ENCODE data around the gene EIPR1.

The EIPR1 gene

DNA sequence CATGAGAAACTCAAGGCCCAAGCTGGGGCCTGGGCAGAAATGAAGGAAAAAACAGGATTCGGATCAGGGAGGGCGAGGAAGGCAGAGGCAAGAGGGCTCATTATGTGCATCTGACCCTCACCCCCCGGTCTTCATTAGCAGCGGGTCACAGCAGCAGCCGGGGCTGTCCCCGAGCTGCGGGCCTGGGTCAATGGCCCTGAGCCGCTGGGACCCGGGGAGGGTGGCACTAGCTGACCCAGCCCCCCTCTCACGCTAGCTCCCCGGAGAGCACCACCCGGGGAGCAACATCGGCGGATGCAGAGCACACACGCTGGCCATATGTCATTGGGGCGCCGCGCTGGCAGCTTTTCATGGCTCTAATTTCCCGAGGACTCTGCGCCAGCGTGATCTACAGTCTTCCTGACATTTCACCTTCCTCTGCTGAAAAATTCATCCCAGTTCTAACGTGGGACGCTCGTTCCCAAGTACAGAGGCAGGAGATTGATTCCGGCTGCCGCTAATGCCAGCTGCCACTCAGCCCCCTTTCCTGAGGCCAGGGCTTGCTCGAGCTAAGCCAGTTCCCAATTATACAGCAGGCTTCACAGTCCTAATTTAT, 63.7 kb downstream of the EIPR1 start:
- POLR2A ChIA-PET = no interaction called here
- DNase-seq (ENCODE audit: extremely low spot score) = no peak
- TF ChIP-seq, protein P1, sequence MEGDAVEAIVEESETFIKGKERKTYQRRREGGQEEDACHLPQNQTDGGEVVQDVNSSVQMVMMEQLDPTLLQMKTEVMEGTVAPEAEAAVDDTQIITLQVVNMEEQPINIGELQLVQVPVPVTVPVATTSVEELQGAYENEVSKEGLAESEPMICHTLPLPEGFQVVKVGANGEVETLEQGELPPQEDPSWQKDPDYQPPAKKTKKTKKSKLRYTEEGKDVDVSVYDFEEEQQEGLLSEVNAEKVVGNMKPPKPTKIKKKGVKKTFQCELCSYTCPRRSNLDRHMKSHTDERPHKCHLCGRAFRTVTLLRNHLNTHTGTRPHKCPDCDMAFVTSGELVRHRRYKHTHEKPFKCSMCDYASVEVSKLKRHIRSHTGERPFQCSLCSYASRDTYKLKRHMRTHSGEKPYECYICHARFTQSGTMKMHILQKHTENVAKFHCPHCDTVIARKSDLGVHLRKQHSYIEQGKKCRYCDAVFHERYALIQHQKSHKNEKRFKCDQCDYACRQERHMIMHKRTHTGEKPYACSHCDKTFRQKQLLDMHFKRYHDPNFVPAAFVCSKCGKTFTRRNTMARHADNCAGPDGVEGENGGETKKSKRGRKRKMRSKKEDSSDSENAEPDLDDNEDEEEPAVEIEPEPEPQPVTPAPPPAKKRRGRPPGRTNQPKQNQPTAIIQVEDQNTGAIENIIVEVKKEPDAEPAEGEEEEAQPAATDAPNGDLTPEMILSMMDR (IDR thresholded peaks at IDR 0.05; ENCODE audit: control extremely low read depth, extremely low read depth, low read depth, missing control alignments) = no peak
- CTCF ChIA-PET = interaction anchor here (1.3 kb wide), 1 partner anchor 10 kb away, joined by 4 read pairs; no protein-coding TSS in a partner anchor

DNA sequence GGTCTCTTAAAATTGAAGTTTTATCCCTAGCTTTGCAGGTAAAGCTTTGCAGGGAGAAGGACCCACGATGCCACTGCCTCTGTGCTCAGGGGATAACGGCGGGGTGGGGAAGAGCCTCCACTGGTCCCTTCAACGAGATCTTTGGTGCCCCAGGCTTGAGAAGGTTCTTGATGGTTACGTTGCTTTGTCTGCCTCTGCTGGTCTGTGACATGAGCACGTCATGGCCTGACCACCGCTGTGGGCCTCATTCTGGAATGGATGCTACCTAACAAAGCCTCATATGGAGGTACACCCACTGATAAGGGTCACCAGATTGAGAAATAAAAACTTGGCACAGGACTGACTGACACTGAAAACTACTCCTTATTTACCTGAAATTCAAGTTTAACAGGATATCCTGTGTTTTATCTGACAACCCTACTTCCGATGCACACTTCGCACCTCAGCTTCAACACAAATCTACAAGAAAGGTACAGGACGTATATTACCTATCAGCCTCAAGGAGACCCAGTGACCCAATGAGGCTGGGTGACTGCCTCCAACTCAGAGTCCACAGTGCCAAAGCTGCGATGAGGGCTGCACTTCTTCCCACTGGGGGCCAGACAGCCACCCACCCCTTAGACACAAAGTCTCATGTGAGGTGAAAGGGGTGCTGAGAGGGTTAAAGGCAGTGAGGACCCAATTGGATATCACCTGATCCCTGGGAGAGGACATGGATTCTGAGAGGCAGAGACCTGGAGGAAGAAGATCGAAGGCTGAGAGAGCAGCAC, 64.9 kb downstream of the EIPR1 start:
- CTCF ChIA-PET = no interaction called here

DNA sequence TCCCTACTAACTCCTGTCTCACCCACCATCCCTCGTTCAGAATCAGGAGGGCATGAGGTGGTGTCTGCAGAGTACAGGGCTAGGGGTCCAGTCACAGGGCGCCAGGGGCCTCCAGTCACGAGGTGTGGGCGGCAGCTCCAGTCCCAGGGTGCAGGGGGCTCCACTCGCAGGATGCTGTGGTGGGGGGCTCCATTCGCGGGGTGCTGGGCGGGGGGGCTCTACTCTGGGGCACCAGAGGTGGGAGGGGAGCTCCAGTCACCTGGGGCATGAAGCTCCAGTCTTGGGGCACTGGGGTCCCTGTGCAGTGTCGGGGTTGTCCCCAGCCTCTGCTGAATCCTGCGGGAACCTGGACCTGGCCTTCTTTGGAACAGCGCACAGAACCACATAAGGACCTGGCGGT, 66.0 kb downstream of the EIPR1 start:
- no peak for DNase-seq (ENCODE audit: extremely low spot score)
- ChIA-PET POLR2A (no interaction called here), CTCF (interaction anchor here (1.0 kb wide), 1 partner anchor 10 kb away, joined by 3 read pairs; no protein-coding TSS in a partner anchor)
- TF ChIP-seq, protein P1 (IDR thresholded peaks at IDR 0.05; ENCODE audit: control extremely low read depth, extremely low read depth, low read depth, missing control alignments) = no peak

More for the DNA sequence above, 64.9 kb downstream of the EIPR1 start:
- POLR2A ChIA-PET = no interaction called here
- DNase-seq (ENCODE audit: extremely low spot score) = no peak
- TF ChIP-seq, protein P1 (IDR thresholded peaks at IDR 0.05; ENCODE audit: control extremely low read depth, extremely low read depth, low read depth, missing control alignments) = no peak

DNA sequence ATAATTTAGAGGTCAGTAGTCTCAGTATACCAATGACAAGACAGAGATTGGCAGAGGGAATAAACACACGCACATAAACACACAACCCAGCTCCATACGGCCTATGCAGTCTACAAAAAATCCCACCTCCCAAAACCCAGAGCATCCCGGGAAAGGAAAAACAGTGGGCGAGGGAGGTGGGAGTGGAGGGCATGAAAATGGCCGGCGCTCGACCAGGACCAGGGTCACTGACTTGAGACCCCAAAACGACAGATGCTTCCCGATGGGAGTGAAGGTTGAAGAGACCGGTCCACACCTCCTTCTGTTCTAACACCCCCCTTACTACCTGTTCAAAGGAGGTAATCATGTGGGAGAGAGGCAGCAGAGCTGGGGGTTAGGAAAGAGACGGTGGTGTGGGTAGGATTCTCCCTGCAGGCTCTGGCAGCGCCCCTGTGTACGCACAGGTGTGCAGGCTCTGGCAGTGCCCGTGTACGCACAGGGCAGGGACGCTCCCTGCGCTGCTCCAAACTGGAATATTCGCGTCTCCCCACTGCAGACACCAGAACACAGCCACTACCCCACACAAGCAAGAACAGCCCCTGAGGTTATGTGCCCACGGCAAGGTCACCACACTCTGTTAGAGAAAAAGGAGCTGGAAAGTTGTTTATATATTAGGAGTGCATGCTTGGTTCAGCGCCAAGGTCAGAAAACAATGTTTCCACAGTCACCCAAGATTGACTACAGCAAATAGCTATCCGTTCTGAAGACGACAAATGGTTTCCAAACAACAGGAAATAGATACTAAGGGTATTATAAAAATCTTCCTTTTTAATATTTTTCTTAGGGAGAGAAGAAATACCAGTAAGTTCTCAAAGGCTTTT, 67.9 kb downstream of the EIPR1 start:
- DNase-seq (ENCODE audit: extremely low spot score) = no peak
- POLR2A ChIA-PET = no interaction called here
- CTCF ChIA-PET = no interaction called here
- TF ChIP-seq, protein P1 (IDR thresholded peaks at IDR 0.05; ENCODE audit: control extremely low read depth, extremely low read depth, low read depth, missing control alignments) = no peak

DNA sequence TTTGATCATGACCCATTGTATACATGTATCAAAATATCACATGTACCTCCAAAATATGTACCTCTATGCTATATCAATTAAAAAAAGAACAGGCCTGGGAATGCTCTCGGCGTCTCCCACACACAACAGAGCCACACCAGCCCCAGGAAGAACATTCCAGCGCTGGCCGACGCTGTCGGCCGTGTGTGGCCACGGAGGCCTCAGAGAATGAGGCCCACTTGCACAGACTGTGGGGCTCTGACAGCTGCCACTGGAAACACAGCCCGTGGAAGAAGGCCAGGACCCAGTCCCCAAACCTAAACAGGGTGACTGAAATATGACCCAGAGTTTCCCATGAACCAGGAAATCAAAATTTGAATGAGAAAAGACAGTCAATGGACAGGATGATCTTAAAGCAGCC, 69.7 kb downstream of the EIPR1 start:
- POLR2A ChIA-PET = no interaction called here
- CTCF ChIA-PET = no interaction called here

DNA sequence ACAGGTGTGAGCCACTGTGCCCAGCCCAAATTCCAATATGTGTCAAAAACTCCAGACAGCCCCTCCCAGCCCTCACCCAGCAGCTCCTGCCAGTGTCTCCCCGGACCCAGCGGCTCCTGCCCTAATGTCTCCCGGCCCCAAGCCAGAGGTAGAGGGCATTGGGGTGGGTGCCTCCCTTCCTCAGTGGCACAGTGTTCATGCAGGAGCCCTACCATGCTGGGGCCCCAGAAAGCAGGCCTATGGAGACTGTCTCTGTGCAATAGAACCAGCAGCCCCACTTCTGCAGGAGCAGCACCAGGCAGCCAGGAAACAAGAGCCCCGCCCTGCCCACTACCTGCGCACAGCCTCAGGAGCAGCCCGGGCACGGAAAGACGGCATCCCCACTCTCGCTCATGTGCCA, 70.4 kb downstream of the EIPR1 start:
- DNase-seq (ENCODE audit: extremely low spot score) = no peak
- TF ChIP-seq, protein P1 (IDR thresholded peaks at IDR 0.05; ENCODE audit: control extremely low read depth, extremely low read depth, low read depth, missing control alignments) = no peak
- ChIA-PET CTCF (no interaction called here), POLR2A (no interaction called here)

More for the DNA sequence above, 69.7 kb downstream of the EIPR1 start:
- DNase-seq (ENCODE audit: extremely low spot score) = no peak
- TF ChIP-seq, protein P1 (IDR thresholded peaks at IDR 0.05; ENCODE audit: control extremely low read depth, extremely low read depth, low read depth, missing control alignments) = no peak
